ENCODE results near the gene TTLL3.

TTLL3 gene

GRCh38 chr3:9806688-9807589, 3.1 kb upstream of the TTLL3 start:
- DNase-seq (ENCODE audit: low read depth in 2 of 3, low spot score in 1 of 3), result no peak

GRCh38 chr3:9807981-9808344, 2.1 kb upstream of the TTLL3 start:
- no peak for DNase-seq (ENCODE audit: low read depth in 2 of 3, low spot score in 1 of 3)

- peak in 2 of 3 donors; percentile 30 to 35 for DNase-seq (ENCODE audit: low read depth in 2 of 3, low spot score in 1 of 3)
Observed at GRCh38 chr3:9808345-9809037, 1.6 kb upstream of the TTLL3 start.

- no peak for DNase-seq (ENCODE audit: low read depth in 2 of 3, low spot score in 1 of 3)
Observed at GRCh38 chr3:9809239-9809614, 835 bp upstream of the TTLL3 start.

- DNase-seq (ENCODE audit: low read depth in 2 of 3, low spot score in 1 of 3), result no peak
Observed at GRCh38 chr3:9810433-9810770, 340 bp downstream of the TTLL3 start.

- DNase-seq (ENCODE audit: low read depth in 2 of 3, low spot score in 1 of 3), result no peak
Observed at GRCh38 chr3:9810846-9811245, 784 bp downstream of the TTLL3 start.

- no peak for DNase-seq (ENCODE audit: low read depth in 2 of 3, low spot score in 1 of 3)
Observed at GRCh38 chr3:9812870-9813483, 2.9 kb downstream of the TTLL3 start.

GRCh38 chr3:9815986-9816385, 5.9 kb downstream of the TTLL3 start:
- DNase-seq (ENCODE audit: low read depth in 2 of 3, low spot score in 1 of 3), result no peak

GRCh38 chr3:9817436-9817835, 7.4 kb downstream of the TTLL3 start:
- no peak for DNase-seq (ENCODE audit: low read depth in 2 of 3, low spot score in 1 of 3)

- no peak for DNase-seq (ENCODE audit: low read depth in 2 of 3, low spot score in 1 of 3)
Observed at GRCh38 chr3:9818666-9819335, 8.7 kb downstream of the TTLL3 start.

- DNase-seq (ENCODE audit: low read depth in 2 of 3, low spot score in 1 of 3), result no peak
Observed at GRCh38 chr3:9820543-9820942, 10.5 kb downstream of the TTLL3 start.

- no peak for DNase-seq (ENCODE audit: low read depth in 2 of 3, low spot score in 1 of 3)
Observed at GRCh38 chr3:9820946-9821345, 10.9 kb downstream of the TTLL3 start.

GRCh38 chr3:9825451-9826040, 15.5 kb downstream of the TTLL3 start:
- DNase-seq (ENCODE audit: low read depth in 2 of 3, low spot score in 1 of 3), result no peak

- peak in 1 of 3 donors; percentile 22 for DNase-seq (ENCODE audit: low read depth in 2 of 3, low spot score in 1 of 3)
Observed at GRCh38 chr3:9826815-9827573, 16.9 kb downstream of the TTLL3 start.

- DNase-seq (ENCODE audit: low read depth in 2 of 3, low spot score in 1 of 3), result no peak
Observed at GRCh38 chr3:9828801-9829755, 19.0 kb downstream of the TTLL3 start.

- DNase-seq (ENCODE audit: low read depth in 2 of 3, low spot score in 1 of 3), result no peak
Observed at GRCh38 chr3:9831253-9831652, 21.2 kb downstream of the TTLL3 start.

- no peak for DNase-seq (ENCODE audit: low read depth in 2 of 3, low spot score in 1 of 3)
Observed at GRCh38 chr3:9833078-9833477, 23.0 kb downstream of the TTLL3 start.

- no peak for DNase-seq (ENCODE audit: low read depth in 2 of 3, low spot score in 1 of 3)
Observed at GRCh38 chr3:9834520-9835380, 24.7 kb downstream of the TTLL3 start.
